ENCODE measurements around the gene RNF40. TPM values are rescaled to one million over a fixed set of nuclear protein-coding genes. Genes with fewer than 3 reads are reported as not detected.

The RNF40 gene
- total RNA-seq, 4 donors from 2014 or later = 45.0 to 115 (median 73.0) TPM

- no peaks in the 10 kb centered on the region for H3K9me3 ChIP-seq
- DNase-seq = no peak
- H3K27ac ChIP-seq = peak overlapping the region; percentile 69 to 83 (median 78)
- H3K27me3 ChIP-seq = no peaks in the 10 kb centered on the region
- peaks cover 0 to 29% (median 0%) of the 10 kb centered on the region in 3 donors for H3K36me3 ChIP-seq
- peaks cover 0 to 27% (median 10%) of the 10 kb centered on the region in 4 donors for H3K4me1 ChIP-seq
- TF ChIP-seq CTCF (IDR thresholded peaks at IDR 0.05) = peak in 1 of 6 experiments; percentile 3
- TF ChIP-seq POLR2A (IDR thresholded peaks at IDR 0.05) = no peak
- peak overlapping the region; percentile 60 to 89 (median 78) for H3K4me3 ChIP-seq
Measured at GRCh38 chr16:30786115-30786935, 24.2 kb downstream of the RNF40 start.

- Histone ChIP-seq H3K4me3 (peak within 1 kb of the TSS; percentile 60 to 89 (median 78)), H3K9me3 (no peaks in the 10 kb centered on the region), H3K27ac (peak within 1 kb of the TSS; percentile 69 to 83 (median 78)), H3K4me1 (peaks cover 0 to 27% (median 10%) of the 10 kb centered on the region in 4 donors), H3K27me3 (no peaks in the 10 kb centered on the region), H3K36me3 (peaks cover 0 to 22% (median 0%) of the 10 kb centered on the region in 3 donors)
- TF ChIP-seq CTCF (IDR thresholded peaks at IDR 0.05) (peak in 2 of 6 experiments; percentile 13 to 22), POLR2A (IDR thresholded peaks at IDR 0.05) (peak; percentile 19 to 25)
- peak; percentile 38 to 77 (median 75) for DNase-seq
Measured at GRCh38 chr16:30786936-30787612, 25.0 kb downstream of the RNF40 start, which contains the start of gene ZNF629. Gene ZNF629, minus strand, starts transcription at chr16:30787205. Its CDS starts 2,723 bp downstream, at chr16:30784482.

- Histone ChIP-seq H3K4me3 (peak overlapping the region; percentile 60 to 89 (median 78)), H3K4me1 (peaks cover 0 to 27% (median 10%) of the 10 kb centered on the region in 4 donors), H3K9me3 (no peaks in the 10 kb centered on the region), H3K27me3 (no peaks in the 10 kb centered on the region), H3K36me3 (peaks cover 0 to 15% (median 0%) of the 10 kb centered on the region in 3 donors), H3K27ac (peak overlapping the region; percentile 69 to 83 (median 78))
- TF ChIP-seq POLR2A (IDR thresholded peaks at IDR 0.05) (peak in 1 of 2 donors; percentile 20), CTCF (IDR thresholded peaks at IDR 0.05) (no peak)
- DNase-seq = no peak
Measured at GRCh38 chr16:30787613-30788378, 25.7 kb downstream of the RNF40 start.

GRCh38 chr16:30793508-30794069, 31.5 kb downstream of the RNF40 start:
- Histone ChIP-seq H3K4me1 (no peaks in the 10 kb centered on the region), H3K4me3 (no peak overlapping the region), H3K36me3 (no peaks in the 10 kb centered on the region), H3K27me3 (no peaks in the 10 kb centered on the region), H3K27ac (no peak overlapping the region), H3K9me3 (no peaks in the 10 kb centered on the region)
- TF ChIP-seq POLR2A (IDR thresholded peaks at IDR 0.05) (no peak), CTCF (IDR thresholded peaks at IDR 0.05) (no peak)
- DNase-seq = no peak

GRCh38 chr16:30794634-30795033, 32.5 kb downstream of the RNF40 start:
- Histone ChIP-seq H3K4me1 (no peaks in the 10 kb centered on the region), H3K9me3 (no peaks in the 10 kb centered on the region), H3K4me3 (no peak overlapping the region), H3K36me3 (no peaks in the 10 kb centered on the region), H3K27me3 (no peaks in the 10 kb centered on the region), H3K27ac (no peak overlapping the region)
- TF ChIP-seq CTCF (IDR thresholded peaks at IDR 0.05) = no peak
- no peak for TF ChIP-seq POLR2A (IDR thresholded peaks at IDR 0.05)
- DNase-seq = no peak

Measured in Peyer's patch (tissue), 4 donors.